ENCODE results near the gene PCNA.
"Not testable (repeated sequence)": the region's sequence is repeated elsewhere in the genome, so short reads cannot be mapped to it uniquely, and the experiment has no call there.

- TF ChIP-seq, protein P1, sequence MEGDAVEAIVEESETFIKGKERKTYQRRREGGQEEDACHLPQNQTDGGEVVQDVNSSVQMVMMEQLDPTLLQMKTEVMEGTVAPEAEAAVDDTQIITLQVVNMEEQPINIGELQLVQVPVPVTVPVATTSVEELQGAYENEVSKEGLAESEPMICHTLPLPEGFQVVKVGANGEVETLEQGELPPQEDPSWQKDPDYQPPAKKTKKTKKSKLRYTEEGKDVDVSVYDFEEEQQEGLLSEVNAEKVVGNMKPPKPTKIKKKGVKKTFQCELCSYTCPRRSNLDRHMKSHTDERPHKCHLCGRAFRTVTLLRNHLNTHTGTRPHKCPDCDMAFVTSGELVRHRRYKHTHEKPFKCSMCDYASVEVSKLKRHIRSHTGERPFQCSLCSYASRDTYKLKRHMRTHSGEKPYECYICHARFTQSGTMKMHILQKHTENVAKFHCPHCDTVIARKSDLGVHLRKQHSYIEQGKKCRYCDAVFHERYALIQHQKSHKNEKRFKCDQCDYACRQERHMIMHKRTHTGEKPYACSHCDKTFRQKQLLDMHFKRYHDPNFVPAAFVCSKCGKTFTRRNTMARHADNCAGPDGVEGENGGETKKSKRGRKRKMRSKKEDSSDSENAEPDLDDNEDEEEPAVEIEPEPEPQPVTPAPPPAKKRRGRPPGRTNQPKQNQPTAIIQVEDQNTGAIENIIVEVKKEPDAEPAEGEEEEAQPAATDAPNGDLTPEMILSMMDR (IDR thresholded peaks at IDR 0.05), result not testable (repeated sequence)
- not testable (repeated sequence) for TF ChIP-seq POLR2AphosphoS5 (IDR thresholded peaks at IDR 0.05; ENCODE audit: low read depth, low read length)
Observed at GRCh38 chr20:5071942-5072341, 47.8 kb downstream of the PCNA start.

Data from Panc1 (cell line).